K562 (cell line): Measurements from ENCODE around the gene BRAF. TPM values are rescaled to one million over a fixed set of nuclear protein-coding genes. Genes with fewer than 3 reads are reported as not detected.
A peak's percentile ranks its signal among the peaks of the same experiment; 100 is the strongest.

ENCODE experiments used
- ARHGAP35 ChIP-seq: fragments of 450-650 bp; IDR thresholded peaks from 2 replicates; pipeline ENCODE4 v1.6.1; 2018; ENCODE audit not compliant: partially characterized antibody
- BCL6 ChIP-seq: fragments of 250-450 bp; sonication (Bioruptor Pico); IDR thresholded peaks from 2 replicates; pipeline ENCODE4 v1.4.0; 2020
- DMBX1 ChIP-seq: fragments of 250-450 bp; sonication (Bioruptor Pico); IDR thresholded peaks from 2 replicates; pipeline ENCODE4 v1.8.0; 2022; ENCODE audit warnings: inconsistent platforms, mild to moderate bottlenecking, moderate library complexity, borderline replicate concordance
- ESRRA ChIP-seq: fragments of 450-650 bp; IDR thresholded peaks from 2 replicates; pipeline ENCODE4 v1.6.1; 2014; ENCODE audit warnings: low read depth, mild to moderate bottlenecking, moderate library complexity, borderline replicate concordance
- L3MBTL2 ChIP-seq: fragments of 450-650 bp; IDR thresholded peaks from 2 replicates; pipeline ENCODE4 v1.6.1; 2016; ENCODE audit warnings: mild to moderate bottlenecking, moderate library complexity
- MCM3 ChIP-seq: fragments of 450-650 bp; IDR thresholded peaks from 2 replicates; pipeline ENCODE4 v1.6.1; 2016
- MXI1 ChIP-seq: IDR thresholded peaks from 2 replicates; pipeline ENCODE4 v1.6.1; 2011; ENCODE audit warnings: low read depth, mild to moderate bottlenecking, improper control_type of control experiment, low read length
- NCOA1 ChIP-seq: fragments of 450-650 bp; IDR thresholded peaks from 2 replicates; pipeline ENCODE4 v1.6.1; 2016; ENCODE audit warnings: low read depth
- PHF20 ChIP-seq: fragments of 450-650 bp; IDR thresholded peaks from 2 replicates; pipeline ENCODE4 v1.6.1; 2018; ENCODE audit not compliant: partially characterized antibody
- PHTF2 ChIP-seq: fragments of 250-450 bp; sonication (Bioruptor Pico); IDR thresholded peaks from 2 replicates; pipeline ENCODE4 v1.5.0; 2021; ENCODE audit warnings: mild to moderate bottlenecking
- PYGO2 ChIP-seq: fragments of 450-650 bp; IDR thresholded peaks from 2 replicates; pipeline ENCODE4 v1.6.1; 2016; ENCODE audit warnings: mild to moderate bottlenecking, missing genetic modification characterization, moderate library complexity, missing compliant biosample characterization
- RBBP5 ChIP-seq: fragments of 200-600 bp; sonication (generic); IDR thresholded peaks from 2 replicates; pipeline ENCODE4 v1.6.1; 2012; ENCODE audit warnings: borderline replicate concordance, mild to moderate bottlenecking, low read length, control low read depth, inconsistent platforms; ENCODE audit not compliant: insufficient read depth, poor library complexity, severe bottlenecking
- RBFOX2 ChIP-seq: fragments of 200-400 bp; formaldehyde crosslinking; IDR thresholded peaks from 2 replicates; pipeline ENCODE4 v1.6.1; 2017; ENCODE audit warnings: low read depth, mild to moderate bottlenecking, low read length, moderate library complexity
- RBM39 ChIP-seq: fragments of 200-400 bp; formaldehyde crosslinking; optimal IDR thresholded peaks from 2 replicates; pipeline ENCODE3; 2018; ENCODE audit warnings: low read depth, low read length
- THRAP3 ChIP-seq: fragments of 450-650 bp; IDR thresholded peaks from 2 replicates; pipeline ENCODE4 v1.6.1; 2016; ENCODE audit warnings: mild to moderate bottlenecking, inconsistent platforms, borderline replicate concordance
- ZNF175 ChIP-seq: fragments of 200-800 bp; sonication (Bioruptor generic); IDR thresholded peaks from 2 replicates; pipeline ENCODE4 v1.6.1; 2016; ENCODE audit warnings: low read depth, mild to moderate bottlenecking, missing genetic modification characterization, missing compliant biosample characterization
- ZNF253 ChIP-seq: fragments of 250-450 bp; sonication (Bioruptor Pico); conservative IDR thresholded peaks from 2 replicates; pipeline ENCODE4 v1.6.1; 2021; ENCODE audit warnings: mild to moderate bottlenecking
- ZNF551 ChIP-seq: fragments of 250-450 bp; sonication (Bioruptor Pico); IDR thresholded peaks from 2 replicates; pipeline ENCODE4 v1.5.0; 2021; ENCODE audit warnings: mild to moderate bottlenecking, moderate library complexity
- ZNF764 ChIP-seq: fragments of 250-450 bp; sonication (Bioruptor Pico); IDR thresholded peaks from 2 replicates; pipeline ENCODE4 v1.4.0; 2020; ENCODE audit warnings: low read depth, mild to moderate bottlenecking, moderate library complexity
- ZNF780A ChIP-seq: fragments of 250-450 bp; sonication (Bioruptor Pico); IDR thresholded peaks from 2 replicates; pipeline ENCODE4 v1.5.0; 2021; ENCODE audit warnings: mild to moderate bottlenecking
- ZSCAN32 ChIP-seq: fragments of 450-650 bp; formaldehyde crosslinking; IDR thresholded peaks from 2 replicates; pipeline ENCODE4 v1.4.0; 2020; ENCODE audit warnings: mild to moderate bottlenecking, moderate library complexity
- polyA plus RNA-seq, 8 experiments: library from polyadenylated mRNA; depleted of rRNA in 4 of 8; stranded (reverse) in 5 of 8; unstranded in 3 of 8; fragments of >200 nt; fragmentation: Nextera tagmentation in 2 of 8; fragmentation: Illumina TruSeq in 1 of 8; extraction: Ambion mirVana in 2 of 8; extraction: Trizol in 1 of 8; gene quantifications; 2 replicates each; pipeline versions ENCODE4 v1.2.1 to v1.2.3, GENCODE V29; 2011 to 2014; ENCODE audit warnings: inconsistent platforms in 1 of 8, missing spikeins in 1 of 8
- total RNA-seq, 7 experiments: library from RNA; depleted of rRNA in 6 of 7; stranded (reverse); fragments of >200 nt in 6 of 7; fragmentation: Illumina TruSeq in 2 of 7; extraction: Trizol in 2 of 7; gene quantifications; 2 replicates each; pipeline versions ENCODE4 v1.2.1 to v1.2.3, GENCODE V29; 2011 to 2021; ENCODE audit warnings: low replicate concordance in 1 of 7
- TF ChIP-seq, protein P1 (sequence below): fragments of 250-450 bp; sonication (Bioruptor Pico); IDR thresholded peaks from 2 replicates; pipeline ENCODE4 v1.8.0; 2021; ENCODE audit warnings: borderline replicate concordance, mild to moderate bottlenecking, moderate library complexity; ENCODE audit not compliant: poor library complexity, severe bottlenecking
- TF ChIP-seq, protein P2 (sequence below): fragments of 250-450 bp; sonication (Bioruptor Pico); IDR thresholded peaks from 2 replicates; pipeline ENCODE4 v1.9.0; 2021; ENCODE audit warnings: mild to moderate bottlenecking
- TF ChIP-seq, protein P3 (sequence below): fragments of 250-450 bp; sonication (Bioruptor Pico); IDR thresholded peaks from 2 replicates; pipeline ENCODE4 v1.4.0; 2020; ENCODE audit warnings: borderline replicate concordance
- TF ChIP-seq, protein P4 (sequence below): fragments of 450-650 bp; formaldehyde crosslinking; IDR thresholded peaks from 2 replicates; pipeline ENCODE4 v1.4.0; 2022; ENCODE audit warnings: missing genetic modification characterization

Gene BRAF
- total and polyA plus RNA-seq, 9 of the 15 experiments (the other 6 are each of a cell fraction or from before 2014, with no cell fraction given) = 3.6 to 38.3 (median 21.9) TPM

DNA sequence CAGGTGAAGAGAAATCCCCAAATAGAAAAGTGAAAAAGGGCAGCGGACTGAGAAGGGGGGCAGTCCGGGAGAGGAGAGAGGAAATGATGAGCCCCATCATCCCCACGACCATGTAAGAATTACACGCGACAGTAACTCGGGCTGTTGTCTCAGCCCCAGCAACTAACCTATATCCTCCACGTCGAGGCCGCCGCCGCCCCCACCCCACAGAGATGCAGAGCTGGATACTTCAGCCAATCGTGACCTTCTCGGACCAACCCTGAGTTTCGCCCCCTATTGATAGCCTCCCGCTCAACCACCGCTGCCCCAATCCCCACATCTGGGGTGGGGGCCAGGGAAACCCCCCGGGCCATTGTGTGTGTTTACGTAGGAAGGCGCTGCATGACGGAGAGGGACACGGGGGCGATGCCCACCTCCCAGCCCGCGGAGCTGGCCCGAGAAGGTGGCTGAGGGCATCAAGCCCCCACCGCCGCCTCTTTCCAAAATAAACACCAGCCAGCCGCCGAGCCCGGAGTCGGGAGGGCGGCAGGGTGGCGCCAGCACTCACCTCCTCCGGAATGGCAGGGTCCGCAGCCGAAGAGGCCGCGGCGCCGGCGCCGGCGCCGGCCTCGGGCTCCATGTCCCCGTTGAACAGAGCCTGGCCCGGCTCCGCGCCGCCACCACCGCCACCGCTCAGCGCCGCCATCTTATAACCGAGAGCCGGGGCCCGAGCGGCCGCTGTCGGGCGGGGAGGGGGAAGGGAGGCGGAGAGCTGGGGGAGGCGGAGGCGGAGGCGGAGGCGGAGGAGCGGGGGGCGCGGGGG lies 509 bp downstream of the BRAF start (continued):
- TF ChIP-seq, protein P1, sequence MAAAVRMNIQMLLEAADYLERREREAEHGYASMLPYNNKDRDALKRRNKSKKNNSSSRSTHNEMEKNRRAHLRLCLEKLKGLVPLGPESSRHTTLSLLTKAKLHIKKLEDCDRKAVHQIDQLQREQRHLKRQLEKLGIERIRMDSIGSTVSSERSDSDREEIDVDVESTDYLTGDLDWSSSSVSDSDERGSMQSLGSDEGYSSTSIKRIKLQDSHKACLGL (CRISPR knock-in tag) = no peak
- TF ChIP-seq RBM39 (no peak), L3MBTL2 (peak; percentile 59), MCM3 (no peak), RBFOX2 (peak; percentile 95), ZNF551 (CRISPR knock-in tag) (no peak), MXI1 (no peak), ZNF780A (no peak), PHTF2 (CRISPR knock-in tag) (no peak), BCL6 (CRISPR knock-in tag) (no peak), THRAP3 (no peak), NCOA1 (peak; percentile 50; the same call in 1 of the 2 replicates), ZNF764 (no peak), DMBX1 (CRISPR knock-in tag) (no peak), ZNF253 (CRISPR knock-in tag) (no peak), ZSCAN32 (CRISPR knock-in tag) (no peak), ESRRA (peak; percentile 74), RBBP5 (peak; percentile 99), PHF20 (peak; percentile 56), ARHGAP35 (no peak), PYGO2 (tag) (no peak), ZNF175 (no peak; the same call in 1 of the 2 replicates)
- TF ChIP-seq, protein P2, sequence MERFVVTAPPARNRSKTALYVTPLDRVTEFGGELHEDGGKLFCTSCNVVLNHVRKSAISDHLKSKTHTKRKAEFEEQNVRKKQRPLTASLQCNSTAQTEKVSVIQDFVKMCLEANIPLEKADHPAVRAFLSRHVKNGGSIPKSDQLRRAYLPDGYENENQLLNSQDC (CRISPR knock-in tag) = 0 out of 2 replicates have a peak, but pooled peaks have one; percentile 17
- TF ChIP-seq, protein P3, sequence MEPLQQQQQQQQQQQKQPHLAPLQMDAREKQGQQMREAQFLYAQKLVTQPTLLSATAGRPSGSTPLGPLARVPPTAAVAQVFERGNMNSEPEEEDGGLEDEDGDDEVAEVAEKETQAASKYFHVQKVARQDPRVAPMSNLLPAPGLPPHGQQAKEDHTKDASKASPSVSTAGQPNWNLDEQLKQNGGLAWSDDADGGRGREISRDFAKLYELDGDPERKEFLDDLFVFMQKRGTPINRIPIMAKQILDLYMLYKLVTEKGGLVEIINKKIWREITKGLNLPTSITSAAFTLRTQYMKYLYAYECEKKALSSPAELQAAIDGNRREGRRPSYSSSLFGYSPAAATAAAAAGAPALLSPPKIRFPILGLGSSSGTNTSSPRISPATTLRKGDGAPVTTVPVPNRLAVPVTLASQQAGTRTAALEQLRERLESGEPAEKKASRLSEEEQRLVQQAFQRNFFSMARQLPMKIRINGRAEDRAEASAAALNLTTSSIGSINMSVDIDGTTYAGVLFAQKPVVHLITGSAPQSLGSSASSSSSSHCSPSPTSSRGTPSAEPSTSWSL (CRISPR knock-in tag) = no peak
- TF ChIP-seq, protein P4, sequence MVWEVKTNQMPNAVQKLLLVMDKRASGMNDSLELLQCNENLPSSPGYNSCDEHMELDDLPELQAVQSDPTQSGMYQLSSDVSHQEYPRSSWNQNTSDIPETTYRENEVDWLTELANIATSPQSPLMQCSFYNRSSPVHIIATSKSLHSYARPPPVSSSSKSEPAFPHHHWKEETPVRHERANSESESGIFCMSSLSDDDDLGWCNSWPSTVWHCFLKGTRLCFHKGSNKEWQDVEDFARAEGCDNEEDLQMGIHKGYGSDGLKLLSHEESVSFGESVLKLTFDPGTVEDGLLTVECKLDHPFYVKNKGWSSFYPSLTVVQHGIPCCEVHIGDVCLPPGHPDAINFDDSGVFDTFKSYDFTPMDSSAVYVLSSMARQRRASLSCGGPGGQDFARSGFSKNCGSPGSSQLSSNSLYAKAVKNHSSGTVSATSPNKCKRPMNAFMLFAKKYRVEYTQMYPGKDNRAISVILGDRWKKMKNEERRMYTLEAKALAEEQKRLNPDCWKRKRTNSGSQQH (CRISPR knock-in tag) = no peak
